Cerebellar nuclear complex (tissue), 1 donor: ENCODE results near the gene WDR82.

Experiments
- DNase-seq, 2 experiments: peaks; one replicate each; lab custom pipeline; 2025; lab: John Stamatoyannopoulos, UW

WDR82 gene

GRCh38 chr3:52278510-52279069 is at the start of gene WDR82:
TSS of gene WDR82 (minus strand) at chr3:52278649. CDS start at chr3:52278361, 288 bp downstream.
- DNase-seq = peak; percentile 50 to 77

- DNase-seq = no peak
Observed at GRCh38 chr3:52327486-52328290, 49.2 kb upstream of the WDR82 start.

- no peak for DNase-seq
Observed at GRCh38 chr3:52326976-52327375, 48.5 kb upstream of the WDR82 start.

- DNase-seq = no peak
Observed at GRCh38 chr3:52325686-52326085, 47.2 kb upstream of the WDR82 start.

GRCh38 chr3:52324676-52325075 is 46.2 kb upstream of the WDR82 start:
- no peak for DNase-seq

DNA sequence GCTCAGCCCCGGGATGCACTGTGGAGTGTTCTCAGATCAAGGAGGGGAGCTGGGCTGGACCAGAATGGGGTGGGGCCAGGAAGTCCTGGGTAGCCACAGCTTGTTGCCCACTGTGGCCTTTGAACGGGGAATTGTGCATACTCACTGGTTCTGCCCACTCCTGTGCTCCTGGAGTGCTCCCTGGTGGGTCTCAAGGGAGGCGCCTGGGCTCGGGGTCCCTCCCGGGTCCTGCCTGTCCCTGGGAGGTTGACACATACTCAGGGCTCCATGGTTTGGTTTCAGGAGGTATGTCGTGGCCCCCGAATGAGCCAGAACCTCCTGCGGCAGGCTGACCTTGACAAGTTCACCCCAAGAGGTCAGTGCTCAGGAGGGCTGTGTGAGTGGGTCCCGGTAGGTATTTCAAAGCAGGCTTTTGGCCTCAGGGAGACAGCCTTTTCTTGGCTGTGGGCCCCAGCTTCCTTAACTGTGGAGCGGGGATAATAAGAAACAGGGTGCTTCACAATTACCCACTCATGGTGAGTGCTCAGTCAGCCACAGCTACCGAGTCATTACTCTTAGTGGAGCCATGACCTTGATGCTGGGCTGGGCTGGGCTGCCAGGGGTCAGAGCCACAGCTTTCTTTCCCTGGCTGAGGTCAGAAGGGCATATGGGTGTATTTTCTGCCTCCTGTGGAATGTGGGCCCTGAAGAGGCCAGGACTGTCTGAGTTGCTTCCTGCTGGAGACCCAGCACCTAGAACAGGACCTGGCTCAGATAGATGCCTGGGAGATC is 45.3 kb upstream of the WDR82 start:
- DNase-seq = no peak

- no peak for DNase-seq
Observed at GRCh38 chr3:52322466-52322865, 44.0 kb upstream of the WDR82 start.

GRCh38 chr3:52321481-52321880 is 43.0 kb upstream of the WDR82 start:
- no peak for DNase-seq

- no peak for DNase-seq
Observed at GRCh38 chr3:52319921-52320595, 41.6 kb upstream of the WDR82 start.

GRCh38 chr3:52318186-52318816 is 39.9 kb upstream of the WDR82 start:
- DNase-seq = no peak

DNA sequence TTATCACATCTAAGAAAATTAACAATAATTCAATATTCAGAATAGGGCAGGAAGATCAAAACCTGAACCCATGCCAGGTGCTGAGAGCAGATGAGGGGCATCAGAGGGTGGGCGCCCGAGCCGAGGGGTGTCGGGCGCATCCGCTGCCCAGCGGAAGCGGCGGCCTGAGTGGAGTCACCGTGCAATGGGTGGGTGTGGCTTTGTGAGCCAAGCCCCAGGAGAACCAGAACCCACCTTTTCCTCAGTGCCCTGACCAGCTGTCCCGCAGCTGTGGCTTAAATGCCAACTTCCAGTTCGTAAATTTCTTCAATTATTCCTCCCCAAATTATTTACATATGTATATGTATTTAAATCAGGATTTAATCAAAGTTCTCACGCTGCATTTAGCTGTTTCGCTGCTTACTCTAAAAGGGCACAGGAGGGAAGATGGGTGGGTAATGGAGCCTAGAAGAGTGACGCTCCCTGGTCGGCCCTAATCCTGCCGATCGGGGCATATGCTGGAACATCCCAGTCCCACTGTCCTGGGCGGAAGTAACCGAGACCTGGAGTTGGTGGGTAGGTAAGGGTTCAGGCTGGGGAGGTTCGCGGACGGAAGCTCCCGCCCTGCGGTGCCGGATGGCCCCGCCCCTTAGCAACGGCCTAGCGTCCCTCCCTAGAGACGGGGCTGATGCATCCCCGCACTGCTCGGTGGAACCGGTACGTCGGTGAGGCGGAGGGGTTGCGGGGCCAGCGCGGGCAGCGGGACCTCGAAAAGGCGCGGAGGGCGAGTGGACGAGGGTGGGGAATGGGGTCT is 39.0 kb upstream of the WDR82 start:
- no peak for DNase-seq

- no peak for DNase-seq
Observed at GRCh38 chr3:52315977-52316764, 37.7 kb upstream of the WDR82 start, which contains the start of gene DNAH1. TSS of gene DNAH1 (plus strand) at chr3:52316319. CDS start at chr3:52322443, 6,124 bp downstream.

- no peak for DNase-seq
Observed at GRCh38 chr3:52315006-52315405, 36.6 kb upstream of the WDR82 start.

GRCh38 chr3:52314489-52314888 is 36.0 kb upstream of the WDR82 start:
- DNase-seq = no peak

- no peak for DNase-seq
Observed at GRCh38 chr3:52313774-52314188, 35.3 kb upstream of the WDR82 start.

GRCh38 chr3:52313188-52313773 is 34.8 kb upstream of the WDR82 start:
- no peak for DNase-seq

- peak in 1 of 2 experiments; percentile 2 for DNase-seq
Observed at GRCh38 chr3:52311576-52312119, 33.2 kb upstream of the WDR82 start.

DNA sequence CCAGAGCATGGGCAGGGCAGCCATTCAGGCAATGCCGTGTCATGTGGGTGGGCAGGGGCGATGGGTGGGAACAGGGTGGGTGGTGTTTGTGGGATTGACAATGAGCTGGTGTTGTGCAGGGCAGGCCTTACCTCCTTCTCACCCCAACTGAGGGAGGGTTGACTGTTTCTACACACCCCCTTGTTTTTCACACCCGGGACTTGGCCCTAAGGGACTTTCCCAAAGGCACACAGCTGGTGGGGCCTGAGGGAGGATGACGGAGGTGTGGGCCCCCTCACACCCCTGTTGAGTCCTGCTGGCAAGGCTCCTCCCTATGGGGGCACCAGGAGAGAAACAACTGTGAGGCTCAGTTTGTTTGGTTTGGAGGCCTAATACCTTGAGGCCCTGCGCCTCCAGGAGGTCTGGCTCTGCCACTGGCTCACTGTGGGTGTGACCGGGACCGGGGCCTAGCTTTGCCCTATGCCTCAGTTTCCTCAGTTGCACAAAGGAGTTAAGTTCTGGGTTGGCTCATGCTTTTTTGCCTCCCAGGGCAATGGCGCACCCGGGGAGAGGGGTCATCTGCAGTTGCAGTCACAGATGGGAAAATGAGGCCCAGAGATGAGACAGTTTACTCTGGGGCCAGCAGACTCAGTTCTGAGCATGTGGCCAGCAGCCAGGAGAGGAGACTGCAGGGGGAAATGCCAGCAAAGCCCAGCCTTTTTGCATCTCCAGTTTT is 32.6 kb upstream of the WDR82 start:
- no peak for DNase-seq

DNA sequence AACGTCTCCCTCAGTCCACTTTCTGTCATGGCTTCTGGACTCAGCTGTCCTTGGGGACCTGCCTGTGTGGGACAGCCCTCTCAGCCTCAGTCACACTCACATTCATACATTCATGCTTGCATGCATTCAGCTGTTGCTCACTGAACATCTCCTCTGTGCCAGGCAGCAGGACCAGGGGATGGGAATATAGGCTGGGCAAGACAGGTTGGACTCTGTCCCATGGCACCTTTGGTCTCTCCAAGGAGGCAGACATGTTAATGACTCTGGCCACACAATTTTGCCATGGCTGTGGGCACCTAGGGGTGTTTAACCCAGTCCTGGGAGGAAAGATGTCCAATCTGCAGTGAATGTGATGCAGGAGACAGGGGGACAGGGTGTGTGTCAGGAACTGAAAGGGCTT is 29.9 kb upstream of the WDR82 start:
- DNase-seq = no peak
